GM19467 (cell line): ENCODE measurements around the gene RDH5.

Source experiments
- ATAC-seq: cut with Tn5 transposase; IDR thresholded peaks from one replicate; pipeline ENCODE4 v1.9.1; 2021; ENCODE audit warnings: mild to moderate bottlenecking, moderate library complexity; ENCODE audit not compliant: unreplicated experiment

Gene RDH5

DNA sequence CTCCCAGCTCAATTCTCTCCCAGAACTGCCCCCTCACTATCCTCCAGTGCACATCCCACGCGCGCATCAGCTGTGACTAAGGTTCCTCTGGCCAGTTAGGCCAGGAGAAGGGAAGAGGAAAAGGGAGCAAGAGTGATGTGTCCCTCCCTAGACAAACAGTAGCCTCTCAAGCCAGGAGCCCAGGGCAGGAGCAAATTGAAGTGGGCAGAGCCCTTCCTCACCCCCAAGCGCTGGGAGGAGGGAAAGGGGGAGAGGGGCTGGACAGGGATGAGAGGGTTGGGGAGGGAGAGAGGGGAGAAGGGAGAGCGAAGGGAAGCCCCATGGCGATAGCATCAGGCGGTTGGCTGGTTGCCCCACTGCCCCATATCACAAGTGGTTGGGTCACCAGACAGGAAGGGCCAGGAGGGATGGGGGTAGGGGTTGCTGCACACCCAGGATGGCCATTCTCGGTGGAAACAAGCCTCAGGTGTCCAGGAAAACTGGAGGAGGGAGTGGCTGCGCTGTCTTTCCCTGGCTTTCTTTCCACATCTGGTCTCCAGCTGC is 7.5 kb downstream of the RDH5 start:
- no peak for ATAC-seq

DNA sequence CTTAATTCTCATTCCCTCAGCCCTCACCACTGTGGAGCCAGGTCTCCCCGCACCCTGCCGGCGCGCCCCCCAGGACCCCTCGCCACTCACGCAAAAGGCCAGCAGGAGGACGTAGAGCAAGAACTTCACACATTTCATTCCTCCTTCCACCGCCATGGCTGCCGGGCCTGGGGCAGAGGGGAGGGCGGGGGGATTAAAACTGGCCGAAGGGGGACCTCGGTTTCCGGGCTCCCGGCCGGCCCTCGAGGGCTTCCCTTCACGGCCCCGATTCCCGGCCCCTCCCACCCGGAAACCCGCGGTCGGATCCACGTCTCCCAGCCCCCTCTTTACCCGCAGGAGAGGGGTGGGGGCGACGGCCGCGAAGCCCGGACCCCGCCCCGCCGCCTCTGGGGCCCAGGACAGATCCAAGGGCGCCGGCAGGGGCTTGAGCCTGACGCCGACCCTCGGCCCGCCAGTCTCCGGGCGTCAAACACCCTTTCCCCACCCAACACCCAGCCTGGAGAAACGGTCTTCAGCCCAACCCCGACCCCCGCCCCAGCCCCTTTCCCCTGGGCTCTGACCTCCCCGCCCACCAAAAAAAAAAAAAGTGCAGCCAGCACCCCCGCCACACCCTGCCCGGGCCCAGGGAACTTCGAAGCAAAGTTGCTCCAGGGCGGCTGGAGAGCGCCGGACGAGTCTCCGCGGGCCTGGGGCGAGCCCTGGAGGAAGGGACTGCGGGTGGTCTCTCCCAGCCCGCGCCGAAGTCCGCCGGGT is 8.2 kb downstream of the RDH5 start:
- ATAC-seq = no peak

DNA sequence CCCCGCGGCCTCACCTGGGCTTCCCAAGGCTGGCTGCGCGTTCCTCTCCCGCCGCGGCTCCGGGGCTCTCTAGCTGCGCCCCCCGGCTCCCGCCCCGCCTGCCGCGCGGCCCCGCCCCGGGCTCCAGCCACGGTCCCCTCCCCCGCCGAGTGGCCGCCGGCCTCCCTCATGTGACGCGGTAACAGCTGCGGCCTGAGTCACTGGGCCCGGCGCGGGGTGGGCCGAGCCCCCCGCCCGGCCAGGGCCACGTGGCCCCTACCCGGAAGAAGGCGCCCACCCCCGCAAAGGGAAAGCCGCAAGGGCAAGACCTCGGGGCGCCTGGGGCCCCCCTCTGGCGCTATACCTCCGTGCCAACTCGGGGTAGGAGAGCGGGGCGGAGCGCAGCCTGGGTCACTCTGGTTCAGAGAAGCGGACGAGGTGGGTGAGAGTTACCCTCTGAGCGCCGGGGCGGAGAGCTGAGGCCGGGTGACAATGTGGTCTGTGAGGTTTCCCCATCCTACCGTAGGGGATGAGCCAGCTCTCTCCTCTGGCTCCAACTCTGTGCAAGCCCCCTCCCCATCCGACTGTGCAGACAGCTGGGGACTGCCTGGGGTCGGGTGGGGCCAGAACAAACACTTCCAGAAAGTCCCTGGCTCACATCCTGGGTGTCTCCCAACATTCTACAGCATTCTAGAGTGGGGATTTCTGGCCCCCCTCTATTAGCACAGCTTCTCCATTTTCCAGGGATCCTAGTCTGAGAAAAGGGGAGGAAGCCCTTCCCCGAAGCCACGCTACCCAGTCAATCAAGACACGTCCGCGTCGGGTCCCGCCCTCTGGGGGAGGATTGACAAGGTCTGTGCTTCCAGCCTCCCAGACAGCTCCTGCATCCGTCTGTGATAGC is 9.0 kb downstream of the RDH5 start, which contains the start of gene CD63:
Gene CD63 (minus strand): TSS at position 71 of the 880 bp plus-strand sequence. CDS start 668 bp downstream, outside the sequence.
- ATAC-seq = peak; percentile 59

GRCh38 chr12:55729819-55730818 is 9.9 kb downstream of the RDH5 start:
- peak; percentile 40 for ATAC-seq

GRCh38 chr12:55732288-55732687 is 12.1 kb downstream of the RDH5 start:
- no peak for ATAC-seq

DNA sequence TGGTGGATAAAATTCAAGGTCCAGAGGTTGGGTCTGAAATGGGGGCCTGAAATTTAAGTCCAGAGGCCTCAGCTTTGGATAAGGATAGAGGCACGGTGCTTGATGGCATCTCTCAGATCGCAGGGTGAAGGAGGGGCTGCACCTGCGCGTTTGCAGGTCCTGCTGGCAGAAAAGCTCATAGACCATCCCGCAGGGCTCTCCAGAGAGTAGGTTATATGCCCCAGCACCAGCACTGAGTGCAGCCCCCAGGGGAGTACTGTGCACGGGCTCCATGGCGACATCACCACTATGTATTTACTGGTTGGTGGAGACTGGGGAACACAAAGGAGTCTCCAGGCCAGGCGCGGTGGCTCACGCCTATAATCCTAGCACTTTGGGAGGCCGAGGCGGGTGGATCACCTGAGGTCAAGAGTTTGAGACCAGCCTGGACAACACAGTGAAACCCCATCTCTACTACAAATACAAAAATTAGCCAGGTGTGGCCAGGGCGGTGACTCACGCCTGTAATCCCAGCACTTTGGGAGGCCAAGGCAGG is 12.9 kb downstream of the RDH5 start:
- no peak for ATAC-seq

DNA sequence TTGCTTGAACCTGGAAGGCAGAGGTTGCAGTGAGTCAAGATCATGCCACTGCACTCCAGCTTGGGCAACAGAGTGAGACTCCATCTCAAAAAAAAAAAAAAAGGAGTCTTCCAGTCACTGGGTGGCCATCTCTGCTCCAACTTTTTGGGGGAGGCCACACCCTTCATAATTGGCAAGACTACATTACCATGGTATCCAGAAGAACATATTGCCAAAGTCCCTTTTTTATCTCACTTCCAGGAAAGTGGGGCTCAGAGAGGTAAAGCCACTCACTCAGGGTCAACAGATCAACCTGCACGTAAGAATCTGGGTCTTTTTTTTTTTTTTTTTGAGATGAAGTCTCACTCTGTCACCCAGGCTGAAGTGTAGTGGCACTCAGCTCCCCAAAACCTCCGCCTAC is 13.7 kb downstream of the RDH5 start:
- no peak for ATAC-seq

- no peak for ATAC-seq
Observed at GRCh38 chr12:55734595-55734994, 14.4 kb downstream of the RDH5 start.

DNA sequence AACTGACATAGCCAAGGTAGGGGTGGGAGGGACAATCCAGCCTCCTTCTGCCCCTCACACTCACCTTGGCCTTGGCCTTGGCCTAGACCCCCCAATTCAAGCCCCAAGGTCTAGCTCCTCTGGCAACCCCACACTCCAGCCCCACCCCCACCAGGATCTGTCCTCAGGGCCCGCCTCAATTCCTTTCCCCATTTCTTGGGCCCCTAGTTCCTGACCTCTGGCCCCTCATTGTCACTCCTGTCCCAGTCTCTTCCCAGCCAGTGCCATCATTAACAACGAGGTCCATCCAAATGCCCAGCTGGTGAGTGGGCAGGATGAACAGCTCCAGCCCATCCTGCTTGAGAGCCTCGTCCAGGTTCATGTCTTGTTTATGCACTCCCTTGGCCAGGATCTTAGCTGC is 15.9 kb downstream of the RDH5 start:
- ATAC-seq = no peak

GRCh38 chr12:55736780-55737580 is 16.8 kb downstream of the RDH5 start:
- ATAC-seq = no peak

- no peak for ATAC-seq
Observed at GRCh38 chr12:55737581-55738122, 17.5 kb downstream of the RDH5 start.

DNA sequence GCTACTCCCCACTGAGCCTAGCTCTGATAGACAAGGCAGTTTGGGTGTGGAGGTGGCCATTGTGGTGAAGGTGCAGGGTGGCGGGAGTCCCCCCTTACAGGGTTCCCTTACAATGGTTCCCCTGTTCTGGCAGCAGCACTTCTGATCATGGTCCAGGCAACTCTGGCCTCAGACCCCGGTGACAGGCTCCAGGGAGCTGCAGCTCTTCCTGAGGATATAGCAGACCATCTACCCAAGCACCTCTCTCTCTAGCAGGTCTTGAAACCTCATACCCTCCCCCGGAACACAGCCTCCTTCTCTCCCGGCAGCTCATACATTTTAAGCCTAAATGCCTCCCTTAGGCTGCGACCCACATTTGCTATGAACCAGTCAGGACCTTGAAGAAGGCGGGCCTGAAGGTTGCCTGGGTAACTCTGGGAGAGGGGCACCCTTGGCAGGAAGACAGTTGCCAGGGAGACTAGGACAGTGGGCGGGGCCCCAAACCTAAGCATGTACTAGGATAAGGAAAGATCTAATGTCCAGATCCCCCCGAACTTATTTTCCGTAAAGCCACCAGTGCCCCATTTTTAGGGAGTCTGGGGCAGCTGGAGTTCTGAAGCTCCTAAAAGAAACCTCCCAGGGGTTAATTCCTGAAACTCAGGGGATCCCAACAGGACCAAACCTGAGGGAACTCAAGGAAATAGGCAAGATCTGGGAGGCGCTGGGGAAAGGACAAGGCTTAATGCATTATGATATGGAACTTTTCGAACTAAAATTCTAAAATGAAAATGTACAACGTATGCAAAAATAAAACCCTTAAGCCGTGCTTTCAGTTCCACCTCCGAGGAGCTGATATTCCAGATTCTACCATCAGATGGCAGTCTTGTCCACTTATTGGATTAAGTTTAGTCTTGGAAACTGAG is 18.2 kb downstream of the RDH5 start:
- ATAC-seq = peak; percentile 73

DNA sequence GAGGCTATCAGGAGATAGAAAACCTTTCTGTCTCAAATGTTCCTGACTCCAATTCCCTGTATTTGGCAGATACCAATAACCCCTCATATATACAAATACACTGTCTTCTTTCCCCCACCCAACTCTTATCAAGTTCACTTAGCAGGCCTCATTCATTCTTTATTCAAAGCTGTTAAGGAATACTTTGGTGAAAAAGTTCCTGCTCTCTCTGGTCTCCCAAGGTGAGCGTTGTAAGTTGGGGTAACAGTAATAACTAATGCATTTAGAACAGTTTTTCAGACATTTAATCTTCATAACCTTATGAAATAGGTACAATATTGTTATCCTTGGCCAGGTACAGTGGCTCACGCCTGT is 18.8 kb downstream of the RDH5 start:
- no peak for ATAC-seq

DNA sequence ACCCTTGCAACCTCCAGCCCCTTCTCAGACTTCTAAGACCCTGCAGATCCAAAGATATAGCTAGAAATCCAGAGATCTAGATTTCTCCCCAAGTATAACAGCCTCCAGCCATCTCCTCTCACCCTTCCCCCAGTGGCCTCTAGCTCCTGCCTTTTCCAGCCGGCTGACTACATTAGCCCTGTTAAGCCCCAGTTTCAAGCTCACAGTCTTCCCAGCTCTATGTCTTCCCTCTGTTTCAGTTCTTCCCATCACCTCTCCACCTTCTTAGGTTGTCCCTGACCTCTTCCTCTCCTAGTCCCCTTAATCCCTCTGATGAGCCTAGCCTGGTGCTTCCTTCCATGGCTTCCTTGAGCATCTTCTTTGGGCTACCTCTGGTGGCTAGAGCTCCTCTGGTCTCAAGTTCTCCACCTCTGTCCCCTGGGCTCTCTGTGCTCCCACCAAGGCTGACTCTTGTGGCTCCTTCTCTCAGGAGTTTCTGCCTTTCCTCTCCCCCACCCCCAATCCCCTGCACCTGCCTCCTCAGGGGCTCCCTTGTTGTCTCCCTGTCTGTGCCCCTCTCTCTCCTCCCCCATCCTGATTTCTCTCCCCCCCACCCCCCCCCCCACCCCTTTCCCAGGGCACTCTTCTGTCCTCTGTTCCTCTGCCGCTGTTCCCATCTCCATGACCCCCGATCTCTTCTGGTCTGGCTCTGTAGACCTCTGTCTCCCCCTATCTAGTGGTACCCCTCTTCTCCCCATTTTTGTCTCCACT is 21.9 kb downstream of the RDH5 start:
- no peak for ATAC-seq

GRCh38 chr12:55742719-55743405 is 22.7 kb downstream of the RDH5 start, which contains the start of gene GDF11:
Gene GDF11, plus strand, starts transcription at chr12:55743122. Its CDS starts 195 bp downstream, at chr12:55743317.
- ATAC-seq = peak; percentile 19

DNA sequence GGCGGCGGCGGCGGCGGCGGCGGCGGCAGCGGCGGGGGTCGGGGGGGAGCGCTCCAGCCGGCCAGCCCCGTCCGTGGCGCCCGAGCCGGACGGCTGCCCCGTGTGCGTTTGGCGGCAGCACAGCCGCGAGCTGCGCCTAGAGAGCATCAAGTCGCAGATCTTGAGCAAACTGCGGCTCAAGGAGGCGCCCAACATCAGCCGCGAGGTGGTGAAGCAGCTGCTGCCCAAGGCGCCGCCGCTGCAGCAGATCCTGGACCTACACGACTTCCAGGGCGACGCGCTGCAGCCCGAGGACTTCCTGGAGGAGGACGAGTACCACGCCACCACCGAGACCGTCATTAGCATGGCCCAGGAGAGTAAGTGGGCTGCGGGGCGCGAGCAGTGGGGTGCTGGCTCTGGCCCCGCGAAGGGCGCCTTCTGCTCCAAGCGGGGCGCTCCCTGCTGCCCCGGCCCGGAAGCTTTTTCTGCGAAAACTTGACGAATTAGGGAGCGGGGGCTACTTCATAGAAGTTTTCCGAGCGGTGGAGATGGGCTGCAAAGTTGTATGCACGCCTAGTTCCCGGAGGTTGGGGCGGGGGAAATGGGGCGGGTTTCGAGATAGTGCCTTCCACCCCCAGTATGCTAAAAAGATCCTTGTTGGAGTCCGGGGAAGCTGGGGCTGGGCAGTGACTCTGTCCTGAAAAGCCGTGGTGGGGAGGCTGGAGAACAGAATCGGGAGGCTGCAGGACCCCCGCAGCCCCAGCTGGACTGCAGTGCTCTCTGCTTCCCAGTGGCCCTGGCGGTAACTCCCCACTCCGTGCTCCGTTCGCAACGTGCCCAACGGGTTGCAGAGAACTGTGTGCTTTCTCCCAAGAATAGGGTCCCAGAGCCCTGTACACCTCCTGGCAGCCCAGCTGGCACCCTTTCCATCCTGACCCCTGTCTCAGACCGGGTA is 23.5 kb downstream of the RDH5 start:
- peak; percentile 45 for ATAC-seq
